HEK293 (cell line): Measurements from ENCODE around the gene MYL4.

Experiments used
- TF ChIP-seq, protein P1 (sequence below): fragments of 450-650 bp; formaldehyde crosslinking; IDR thresholded peaks from 2 replicates; pipeline ENCODE4 v1.5.1; 2016; ENCODE audit warnings: missing biosample characterization, missing genetic modification characterization, borderline replicate concordance
- TF ChIP-seq, protein P2 (sequence below): fragments of 450-650 bp; formaldehyde crosslinking; IDR thresholded peaks from 2 replicates; pipeline ENCODE4 v1.5.1; 2016; ENCODE audit warnings: missing biosample characterization, missing genetic modification characterization
- TF ChIP-seq, protein P3 (sequence below): fragments of 450-650 bp; formaldehyde crosslinking; IDR thresholded peaks from 2 replicates; pipeline ENCODE4 v1.5.1; 2016; ENCODE audit warnings: missing biosample characterization, missing genetic modification characterization, low read depth

GRCh38 chr17:47250855-47251254 is 41.7 kb downstream of the MYL4 start:
- TF ChIP-seq, protein P1, sequence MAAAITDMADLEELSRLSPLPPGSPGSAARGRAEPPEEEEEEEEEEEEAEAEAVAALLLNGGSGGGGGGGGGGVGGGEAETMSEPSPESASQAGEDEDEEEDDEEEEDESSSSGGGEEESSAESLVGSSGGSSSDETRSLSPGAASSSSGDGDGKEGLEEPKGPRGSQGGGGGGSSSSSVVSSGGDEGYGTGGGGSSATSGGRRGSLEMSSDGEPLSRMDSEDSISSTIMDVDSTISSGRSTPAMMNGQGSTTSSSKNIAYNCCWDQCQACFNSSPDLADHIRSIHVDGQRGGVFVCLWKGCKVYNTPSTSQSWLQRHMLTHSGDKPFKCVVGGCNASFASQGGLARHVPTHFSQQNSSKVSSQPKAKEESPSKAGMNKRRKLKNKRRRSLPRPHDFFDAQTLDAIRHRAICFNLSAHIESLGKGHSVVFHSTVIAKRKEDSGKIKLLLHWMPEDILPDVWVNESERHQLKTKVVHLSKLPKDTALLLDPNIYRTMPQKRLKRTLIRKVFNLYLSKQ: no peak
- TF ChIP-seq, protein P2, sequence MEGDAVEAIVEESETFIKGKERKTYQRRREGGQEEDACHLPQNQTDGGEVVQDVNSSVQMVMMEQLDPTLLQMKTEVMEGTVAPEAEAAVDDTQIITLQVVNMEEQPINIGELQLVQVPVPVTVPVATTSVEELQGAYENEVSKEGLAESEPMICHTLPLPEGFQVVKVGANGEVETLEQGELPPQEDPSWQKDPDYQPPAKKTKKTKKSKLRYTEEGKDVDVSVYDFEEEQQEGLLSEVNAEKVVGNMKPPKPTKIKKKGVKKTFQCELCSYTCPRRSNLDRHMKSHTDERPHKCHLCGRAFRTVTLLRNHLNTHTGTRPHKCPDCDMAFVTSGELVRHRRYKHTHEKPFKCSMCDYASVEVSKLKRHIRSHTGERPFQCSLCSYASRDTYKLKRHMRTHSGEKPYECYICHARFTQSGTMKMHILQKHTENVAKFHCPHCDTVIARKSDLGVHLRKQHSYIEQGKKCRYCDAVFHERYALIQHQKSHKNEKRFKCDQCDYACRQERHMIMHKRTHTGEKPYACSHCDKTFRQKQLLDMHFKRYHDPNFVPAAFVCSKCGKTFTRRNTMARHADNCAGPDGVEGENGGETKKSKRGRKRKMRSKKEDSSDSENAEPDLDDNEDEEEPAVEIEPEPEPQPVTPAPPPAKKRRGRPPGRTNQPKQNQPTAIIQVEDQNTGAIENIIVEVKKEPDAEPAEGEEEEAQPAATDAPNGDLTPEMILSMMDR (tag by site-specific recombination): no peak
- TF ChIP-seq, protein P3, sequence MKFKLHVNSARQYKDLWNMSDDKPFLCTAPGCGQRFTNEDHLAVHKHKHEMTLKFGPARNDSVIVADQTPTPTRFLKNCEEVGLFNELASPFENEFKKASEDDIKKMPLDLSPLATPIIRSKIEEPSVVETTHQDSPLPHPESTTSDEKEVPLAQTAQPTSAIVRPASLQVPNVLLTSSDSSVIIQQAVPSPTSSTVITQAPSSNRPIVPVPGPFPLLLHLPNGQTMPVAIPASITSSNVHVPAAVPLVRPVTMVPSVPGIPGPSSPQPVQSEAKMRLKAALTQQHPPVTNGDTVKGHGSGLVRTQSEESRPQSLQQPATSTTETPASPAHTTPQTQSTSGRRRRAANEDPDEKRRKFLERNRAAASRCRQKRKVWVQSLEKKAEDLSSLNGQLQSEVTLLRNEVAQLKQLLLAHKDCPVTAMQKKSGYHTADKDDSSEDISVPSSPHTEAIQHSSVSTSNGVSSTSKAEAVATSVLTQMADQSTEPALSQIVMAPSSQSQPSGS (tag by site-specific recombination): no peak
